HG02623 (cell line): ENCODE measurements around the gene SYNJ2.
A peak's percentile ranks its signal among the peaks of the same experiment; 100 is the strongest.
"Not testable (repeated sequence)": the region's sequence is repeated elsewhere in the genome, so short reads cannot be mapped to it uniquely, and the experiment has no call there.

ENCODE experiments used
- ATAC-seq: cut with Tn5 transposase; IDR thresholded peaks from one replicate; pipeline ENCODE4 v1.9.1; 2021; ENCODE audit warnings: moderate library complexity; ENCODE audit not compliant: unreplicated experiment

The SYNJ2 gene

DNA sequence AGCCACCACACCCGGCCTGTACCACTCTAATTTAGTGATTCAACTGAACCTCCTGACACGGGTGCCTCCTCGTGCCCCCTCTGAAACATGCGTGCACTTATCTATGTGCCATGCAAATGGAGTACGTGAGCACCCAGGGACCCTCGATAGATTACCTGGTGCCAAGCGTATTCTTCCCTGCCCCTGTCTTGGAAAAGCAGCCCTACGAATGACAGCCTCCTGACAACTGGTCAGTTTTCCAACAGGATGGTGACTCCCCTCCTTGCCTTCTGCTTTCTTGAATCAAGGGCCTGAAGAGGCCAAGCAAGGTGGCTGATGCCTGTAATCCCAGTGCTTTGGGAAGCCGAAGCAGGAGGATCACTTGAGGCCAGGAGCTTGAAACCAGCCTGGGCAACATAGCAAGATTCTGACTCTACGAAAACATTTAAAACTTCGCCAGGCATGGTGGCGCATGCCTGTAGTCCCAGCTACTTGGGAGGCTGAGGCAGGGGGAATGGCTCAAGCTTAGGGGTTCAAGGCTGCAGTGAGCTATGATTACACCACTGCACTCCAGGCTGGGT lies 25.4 kb upstream of the SYNJ2 start:
- ATAC-seq: no peak

DNA sequence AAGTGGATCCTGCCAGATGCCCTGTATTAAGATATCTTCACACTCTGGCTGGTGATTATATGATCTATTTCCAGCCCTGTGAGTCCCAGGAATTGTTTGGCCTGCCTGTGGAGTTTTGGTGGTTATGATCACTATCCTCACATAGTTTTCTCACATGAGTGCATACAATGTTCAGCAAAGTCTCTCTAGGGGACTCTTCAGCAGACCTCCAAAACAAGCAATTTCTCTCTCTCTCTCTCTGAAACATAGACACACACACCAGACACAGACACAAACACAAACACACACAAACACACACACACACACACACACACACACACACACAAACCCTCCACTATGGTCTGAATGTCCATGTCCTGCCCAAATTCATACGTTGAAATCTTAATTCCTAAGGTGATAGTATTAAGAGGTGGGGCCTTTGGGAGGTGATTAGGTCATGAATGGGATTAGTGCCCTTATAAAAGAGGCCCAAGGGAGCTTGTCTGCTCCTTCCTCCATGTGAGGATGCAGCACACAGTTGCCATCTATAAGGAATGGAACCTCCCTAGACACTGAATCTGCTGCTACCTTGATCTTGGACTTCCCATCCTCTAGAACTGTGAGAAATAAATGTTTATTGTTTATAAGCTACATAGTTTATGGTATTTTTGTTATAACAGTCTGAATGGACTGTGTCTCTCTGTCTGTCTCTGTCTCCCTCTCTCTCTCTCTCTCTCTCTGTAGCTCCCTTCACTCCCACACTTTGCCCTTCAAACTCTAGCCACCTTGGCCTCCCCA lies 22.0 kb upstream of the SYNJ2 start:
- no peak for ATAC-seq

DNA sequence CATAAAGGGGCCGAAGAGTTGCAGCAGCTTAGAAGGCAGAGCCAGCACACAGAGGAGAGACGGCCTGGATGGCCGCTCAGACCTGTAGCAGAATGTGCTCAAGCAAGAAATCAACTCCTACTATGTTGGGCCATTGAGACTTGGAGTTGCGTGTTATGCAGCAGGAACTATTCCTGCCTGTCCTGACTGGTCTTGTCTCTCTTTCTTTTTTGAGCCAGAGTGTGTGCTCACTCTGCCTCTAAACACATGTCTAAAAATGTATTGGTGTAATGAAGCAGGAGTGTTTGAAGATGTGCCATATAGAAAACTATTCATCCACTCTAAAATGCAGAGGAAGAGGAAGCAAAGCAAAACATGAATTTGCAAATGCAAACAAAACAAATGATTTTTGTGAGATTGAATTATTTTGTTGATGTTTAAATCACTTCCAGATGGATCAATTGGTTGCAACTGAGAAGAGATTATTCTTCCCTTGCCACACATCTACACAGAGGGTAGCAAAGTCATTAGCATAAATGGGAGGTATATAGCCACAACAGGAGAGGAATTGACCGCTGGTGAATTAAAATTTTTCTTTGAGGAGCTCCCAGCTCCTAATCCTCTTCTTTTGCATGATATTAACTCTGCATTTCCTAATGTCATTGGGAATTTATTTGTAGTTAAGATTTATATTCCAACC lies 20.4 kb upstream of the SYNJ2 start:
- ATAC-seq: no peak

DNA sequence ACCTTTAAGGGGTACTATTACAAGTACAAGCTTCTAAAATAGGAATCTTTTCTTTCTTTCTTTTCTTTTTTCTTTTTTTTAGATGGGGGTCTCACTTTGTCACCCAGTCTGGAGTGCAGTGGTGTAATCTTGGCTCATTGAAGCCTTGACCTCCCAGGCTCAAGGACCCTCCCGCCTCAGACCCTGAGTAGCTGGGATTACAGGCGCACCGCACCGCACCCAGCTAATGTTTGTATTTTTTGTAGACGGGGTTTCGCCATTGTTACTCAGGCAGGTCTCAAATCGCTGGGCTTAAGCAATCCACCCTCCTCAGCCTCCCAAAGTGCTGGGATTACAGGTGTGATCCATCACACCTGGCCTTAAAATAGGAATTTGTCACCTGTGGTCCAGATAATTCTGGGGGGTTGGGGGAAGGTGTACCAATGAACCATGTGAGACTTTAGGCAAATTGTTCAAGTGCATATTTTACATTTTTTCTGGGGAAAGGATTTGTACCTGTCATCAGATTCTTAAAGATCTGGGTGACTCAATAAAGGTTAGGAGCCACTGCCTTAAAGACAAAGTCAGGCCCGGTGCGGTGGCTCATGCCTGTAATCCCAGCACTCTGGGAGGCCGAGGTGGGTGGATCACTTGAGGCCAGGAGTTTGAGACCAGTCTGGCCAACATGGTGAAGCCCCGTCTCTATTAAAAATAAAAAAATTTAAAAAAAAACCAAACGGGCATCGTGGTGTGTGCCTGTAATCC lies 19.7 kb upstream of the SYNJ2 start:
- ATAC-seq: no peak

DNA sequence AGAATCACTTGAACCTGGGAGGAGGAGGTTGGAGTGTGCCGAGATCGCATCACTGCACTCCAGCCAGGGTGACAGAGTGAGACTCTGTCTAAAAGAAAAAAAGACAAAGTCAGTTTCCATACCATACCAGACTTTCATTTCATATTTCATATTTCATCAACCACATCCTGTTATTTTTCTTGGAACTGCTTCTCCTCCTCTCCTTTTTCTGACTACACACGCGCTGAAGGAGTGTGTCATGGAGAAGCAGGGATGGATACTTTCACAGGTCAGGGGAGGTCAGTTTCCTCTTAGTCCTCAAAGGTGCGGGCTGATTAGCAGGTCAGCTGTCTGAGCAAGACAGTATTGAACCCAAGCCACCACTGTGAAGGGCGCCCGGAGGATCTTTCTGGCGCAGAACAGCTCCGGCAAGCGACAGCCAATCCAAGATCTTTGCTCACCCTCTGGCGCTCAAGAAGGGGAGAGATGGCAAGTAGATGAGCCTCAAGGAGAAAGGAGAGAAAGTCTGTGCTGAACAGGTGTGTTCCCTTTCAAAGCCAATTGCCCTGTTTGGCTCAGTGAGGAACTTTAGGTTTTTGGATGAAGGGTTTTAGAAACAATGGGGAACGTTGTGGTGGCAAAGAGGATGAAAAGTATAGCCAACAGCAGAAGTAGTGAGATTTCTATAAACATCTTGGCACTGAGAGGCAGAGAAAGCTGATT lies 18.9 kb upstream of the SYNJ2 start:
- no peak for ATAC-seq

DNA sequence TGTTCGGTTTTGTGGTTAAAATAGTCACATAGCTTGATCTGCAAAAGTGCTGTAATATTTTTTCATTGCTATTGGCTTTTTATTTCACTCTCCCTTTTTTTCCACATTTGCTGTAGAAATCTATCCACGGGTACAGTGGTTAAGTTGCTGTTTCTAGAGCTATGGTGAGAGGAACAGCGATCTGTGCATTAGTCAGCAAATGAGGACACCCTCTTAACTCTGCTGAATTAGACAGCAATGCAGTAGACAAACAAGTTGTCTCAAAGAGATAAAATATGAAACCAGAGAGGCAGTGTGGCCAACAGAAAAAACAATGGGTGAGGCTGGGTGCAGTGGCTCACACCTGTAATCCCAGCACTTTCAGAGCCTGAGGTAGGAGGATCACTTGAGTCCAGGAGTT lies 17.6 kb upstream of the SYNJ2 start:
- no peak for ATAC-seq

DNA sequence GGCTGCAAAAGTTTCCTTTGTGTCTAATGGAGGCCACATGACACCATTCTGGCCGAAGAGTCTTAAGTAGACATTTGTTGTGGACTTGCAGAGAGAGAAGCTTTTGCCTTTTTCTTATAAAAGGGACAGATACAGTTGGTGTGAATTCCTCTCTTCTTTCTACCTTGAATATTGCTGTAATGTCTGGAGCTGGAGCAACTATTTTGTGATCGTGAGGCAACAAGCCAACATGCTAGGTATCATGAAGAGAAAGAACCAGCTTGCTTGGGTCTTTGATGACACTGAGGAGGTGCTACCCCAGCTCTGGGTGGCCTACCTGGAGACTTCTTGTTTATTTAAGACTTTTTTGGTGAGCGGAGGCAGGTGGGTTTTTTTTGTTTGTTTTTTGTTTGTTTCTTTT lies 16.3 kb upstream of the SYNJ2 start:
- no peak for ATAC-seq

DNA sequence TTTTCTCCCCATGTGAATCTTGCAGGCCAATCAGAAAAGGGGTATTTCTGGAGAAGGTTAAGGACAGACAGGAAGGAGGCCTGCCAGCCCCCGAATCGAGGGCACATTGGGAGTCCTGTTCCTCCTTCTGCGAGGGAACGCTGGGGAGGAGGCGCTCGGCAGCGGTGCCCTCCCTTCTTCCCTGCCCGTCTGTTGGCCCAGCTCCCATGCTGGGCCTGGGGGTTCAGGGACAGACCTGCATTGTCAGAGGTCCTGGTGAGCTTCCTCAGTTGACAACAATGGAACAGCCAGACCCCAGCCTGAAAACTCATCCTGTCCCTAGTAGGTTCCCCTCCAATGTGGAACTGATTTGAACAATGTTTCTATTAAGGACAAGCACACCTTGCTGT lies 15.1 kb upstream of the SYNJ2 start:
- no peak for ATAC-seq

DNA sequence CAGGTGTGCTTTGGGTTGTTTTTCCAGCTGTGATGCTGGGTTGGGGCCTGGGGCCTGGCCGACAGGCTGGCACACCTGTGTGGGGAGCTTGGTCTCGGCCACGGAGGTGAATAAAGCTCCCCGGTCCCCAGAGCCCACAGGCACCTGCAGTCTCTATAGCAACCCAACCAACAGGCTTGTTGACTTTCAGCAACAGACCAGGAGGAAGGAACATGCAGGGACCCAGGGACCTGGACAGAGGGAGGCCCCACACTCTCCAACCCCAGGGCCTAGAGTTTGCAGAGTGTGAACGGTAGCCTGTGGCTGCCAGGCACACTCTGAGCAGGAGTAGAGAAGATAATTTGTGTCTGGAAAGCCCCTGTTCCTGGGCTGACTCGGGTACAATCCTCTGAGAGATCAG lies 14.6 kb upstream of the SYNJ2 start:
- no peak for ATAC-seq

DNA sequence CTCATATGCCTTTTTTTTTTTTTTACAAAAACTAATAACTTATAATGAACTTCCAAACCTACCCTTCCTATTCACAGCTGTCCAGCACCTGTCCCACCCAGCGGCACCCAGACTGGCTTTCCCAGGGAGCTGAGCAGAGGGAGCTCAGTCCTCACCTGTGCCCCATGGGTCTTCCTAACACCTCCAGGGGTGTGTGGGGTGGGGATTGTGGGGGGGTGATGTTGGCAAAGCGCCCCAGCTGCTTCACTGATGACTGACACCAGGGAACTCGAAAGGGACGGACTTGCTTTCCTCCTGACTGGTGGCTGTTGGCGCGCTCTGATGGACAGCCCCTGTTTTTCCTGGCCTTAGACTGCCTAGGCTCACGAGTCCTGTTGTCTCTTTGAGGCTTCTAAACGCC lies 14.2 kb upstream of the SYNJ2 start:
- ATAC-seq: no peak

DNA sequence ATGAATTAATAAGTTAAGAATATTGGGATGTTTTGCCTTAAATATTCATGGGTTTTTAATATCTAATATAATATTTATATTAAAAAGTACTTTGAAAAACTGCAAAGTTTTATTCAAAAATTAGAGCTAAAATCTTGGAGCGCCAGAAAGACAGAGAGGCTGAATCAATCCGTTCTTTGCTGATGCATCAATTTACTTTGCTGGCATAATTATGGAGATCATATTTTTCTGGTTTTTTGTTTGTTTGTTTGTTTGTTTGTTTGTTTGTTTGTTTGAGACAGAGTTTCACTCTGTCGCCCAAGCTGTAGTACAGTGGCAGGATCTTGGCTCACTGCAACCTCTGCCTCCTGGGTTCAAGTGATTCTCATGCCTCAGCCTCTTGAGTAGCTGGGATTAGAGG lies 9.5 kb upstream of the SYNJ2 start:
- not testable (repeated sequence) for ATAC-seq

DNA sequence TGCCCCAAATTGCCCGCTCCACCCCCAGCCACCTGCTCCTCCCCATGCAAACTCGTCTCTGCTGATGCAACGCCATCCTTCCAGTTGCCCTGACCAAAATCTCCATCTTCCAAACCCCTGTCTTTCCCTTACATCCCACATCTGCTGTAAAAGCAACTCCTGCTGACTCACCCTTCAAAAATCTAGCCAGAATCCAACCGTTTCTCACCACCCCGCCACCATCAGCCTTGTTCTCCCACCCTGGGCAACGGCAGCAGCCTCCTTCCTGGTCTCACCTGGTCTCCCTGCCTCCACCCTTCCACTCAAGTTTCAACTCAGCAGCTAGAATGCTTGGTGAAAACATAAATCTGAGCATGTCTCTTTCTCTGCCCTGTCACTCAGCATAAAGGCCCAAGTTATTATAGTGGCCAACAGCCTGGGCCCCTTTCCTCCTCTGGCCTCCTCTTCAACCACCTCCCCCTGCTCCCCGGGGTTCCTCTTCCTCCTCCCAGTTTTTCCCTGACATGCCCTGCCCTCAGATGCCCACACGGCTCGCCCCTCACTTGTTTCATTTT lies 7.2 kb upstream of the SYNJ2 start:
- ATAC-seq: no peak

DNA sequence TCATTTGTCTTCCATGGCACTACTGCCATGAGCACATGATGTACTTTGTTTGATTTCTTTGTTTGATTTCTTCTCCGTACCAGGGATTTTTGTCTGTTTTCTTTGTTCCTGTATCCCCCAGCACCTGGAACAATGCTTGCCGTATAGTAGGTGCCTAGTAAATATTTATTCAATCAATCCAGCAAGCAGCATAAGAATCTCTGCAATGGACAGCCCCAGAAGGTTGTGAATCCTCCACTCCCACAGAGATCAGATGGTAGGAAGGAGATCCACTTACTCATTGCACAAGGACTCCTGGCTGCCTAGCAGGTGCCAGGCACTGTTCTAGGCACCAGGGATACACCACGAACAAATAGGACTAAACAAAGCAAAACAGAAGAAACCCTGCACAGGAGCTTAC lies 6.7 kb upstream of the SYNJ2 start:
- no peak for ATAC-seq

DNA sequence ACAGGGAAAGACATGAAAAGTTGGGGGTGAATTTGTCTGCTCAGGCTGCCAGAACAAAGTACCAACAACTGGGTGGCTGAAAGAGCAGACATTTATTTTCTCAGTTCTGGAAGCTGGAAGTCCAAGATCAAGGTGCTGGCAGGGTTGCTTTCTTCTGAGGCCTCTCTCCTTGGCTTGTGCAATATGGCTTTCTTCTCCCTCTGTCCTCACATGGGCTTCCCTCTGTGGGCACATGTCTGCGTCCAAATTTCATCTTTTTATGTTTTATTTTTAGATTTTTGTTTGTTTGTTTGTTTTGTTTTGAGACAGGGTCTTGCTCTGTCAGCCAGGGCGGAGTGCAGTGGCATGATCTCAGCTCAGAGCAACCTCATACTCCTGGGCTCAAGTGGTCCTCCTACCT lies 6.2 kb upstream of the SYNJ2 start:
- ATAC-seq: no peak

DNA sequence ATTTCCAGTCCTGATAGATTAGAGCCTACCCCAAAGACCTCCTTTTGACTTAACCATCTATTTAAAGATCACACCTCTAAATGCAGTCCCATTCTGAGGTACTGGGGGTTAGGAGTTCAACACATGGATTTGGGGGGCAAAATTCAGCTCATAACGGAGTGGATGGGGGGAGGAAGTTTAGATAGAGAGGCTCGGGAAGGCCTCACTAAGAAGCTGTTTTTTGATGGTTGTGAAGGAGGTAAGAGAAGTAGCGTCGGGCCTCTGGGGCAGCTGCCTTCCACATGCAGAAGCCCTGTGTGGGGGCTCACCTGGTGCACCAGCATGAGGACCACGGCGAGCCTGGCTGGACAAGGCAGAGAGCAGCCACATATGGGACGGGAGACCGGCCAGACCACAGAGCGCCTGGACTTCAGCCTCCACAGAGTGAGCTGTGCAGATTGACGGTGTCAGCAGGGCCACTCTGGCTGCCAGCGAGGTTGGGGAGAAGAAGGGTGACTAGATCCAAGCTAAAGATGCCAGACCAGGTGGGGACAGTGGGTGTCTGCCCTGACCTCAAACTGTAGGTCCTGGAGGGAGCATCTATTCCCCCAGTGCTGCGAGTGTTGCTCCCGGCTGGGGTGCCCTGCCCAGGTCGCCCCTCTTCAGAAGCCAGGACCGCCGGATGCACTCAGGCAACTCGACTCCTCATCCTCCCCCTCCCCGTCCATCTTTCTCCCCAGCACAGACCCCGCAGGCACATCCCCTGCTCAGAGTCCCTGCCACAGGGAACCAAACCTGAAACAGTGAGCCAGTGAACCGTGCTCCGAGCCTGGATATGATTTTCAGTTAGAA lies 5.1 kb upstream of the SYNJ2 start:
- no peak for ATAC-seq

DNA sequence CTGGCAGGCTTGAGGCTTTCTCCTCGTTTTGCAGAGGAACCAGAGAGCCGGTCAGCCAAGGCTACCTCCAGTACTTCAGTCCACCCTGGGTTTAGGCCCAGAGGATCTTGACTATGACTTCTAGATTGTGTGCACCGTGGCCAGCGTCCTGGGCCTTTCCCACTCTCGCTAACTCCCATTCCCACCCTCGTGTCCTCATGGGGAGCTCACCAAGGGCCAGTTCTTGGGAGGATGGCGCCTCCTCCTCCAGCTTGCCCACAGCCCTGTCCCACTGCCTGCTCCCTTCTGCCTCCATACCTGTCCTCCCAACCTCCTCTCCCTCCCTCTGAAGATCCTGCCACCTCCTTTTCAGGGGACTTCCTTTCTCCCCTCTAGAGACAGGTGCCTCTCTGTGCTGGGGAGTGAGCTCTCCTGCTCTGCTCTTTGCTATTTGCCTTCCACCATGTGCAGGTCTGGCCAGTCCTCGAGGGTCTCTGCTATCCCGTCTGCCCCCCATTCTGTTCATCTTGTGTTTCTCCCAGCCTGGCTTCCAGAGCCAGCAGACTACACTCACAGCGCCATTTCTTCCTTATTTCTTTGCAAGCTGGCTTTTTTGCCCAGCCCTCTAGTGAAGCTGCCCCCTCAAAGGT lies 4.4 kb upstream of the SYNJ2 start:
- no peak for ATAC-seq

DNA sequence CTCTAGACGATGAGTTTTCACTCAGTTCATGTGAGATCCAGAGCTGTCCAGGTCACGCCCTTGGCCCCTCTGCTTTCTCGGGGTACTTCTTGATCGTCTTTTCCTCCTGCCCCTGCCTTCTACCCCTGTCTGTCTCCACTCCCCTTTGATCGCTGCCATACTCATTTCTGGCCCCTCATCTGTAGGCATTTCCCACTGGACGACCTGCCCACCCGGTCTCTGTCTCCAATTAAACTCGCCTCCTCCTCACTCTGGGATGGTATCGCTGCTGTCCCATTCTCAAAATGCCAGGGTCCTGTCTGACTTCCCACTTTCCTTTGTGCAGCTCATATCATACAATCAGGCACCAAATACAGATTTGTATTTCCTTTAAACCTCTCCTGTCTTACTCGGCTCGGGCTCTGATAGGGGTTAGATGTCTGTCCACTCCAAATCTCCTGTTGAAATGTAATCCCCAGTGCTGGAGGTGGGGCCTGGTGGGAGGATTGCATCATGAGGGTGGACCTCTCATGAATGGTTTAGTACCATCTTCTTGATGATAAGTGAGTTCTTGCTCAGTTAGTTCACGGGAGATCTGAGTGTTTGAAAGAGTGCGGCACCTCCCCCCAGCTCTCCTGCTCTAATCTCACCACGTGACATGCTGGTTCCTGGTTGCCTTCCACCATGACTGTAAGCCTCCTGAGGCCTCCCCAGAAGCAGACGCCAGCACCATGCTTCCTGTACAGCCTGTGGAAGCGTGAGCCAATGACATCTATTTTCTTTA lies 3.5 kb upstream of the SYNJ2 start:
- ATAC-seq: no peak

DNA sequence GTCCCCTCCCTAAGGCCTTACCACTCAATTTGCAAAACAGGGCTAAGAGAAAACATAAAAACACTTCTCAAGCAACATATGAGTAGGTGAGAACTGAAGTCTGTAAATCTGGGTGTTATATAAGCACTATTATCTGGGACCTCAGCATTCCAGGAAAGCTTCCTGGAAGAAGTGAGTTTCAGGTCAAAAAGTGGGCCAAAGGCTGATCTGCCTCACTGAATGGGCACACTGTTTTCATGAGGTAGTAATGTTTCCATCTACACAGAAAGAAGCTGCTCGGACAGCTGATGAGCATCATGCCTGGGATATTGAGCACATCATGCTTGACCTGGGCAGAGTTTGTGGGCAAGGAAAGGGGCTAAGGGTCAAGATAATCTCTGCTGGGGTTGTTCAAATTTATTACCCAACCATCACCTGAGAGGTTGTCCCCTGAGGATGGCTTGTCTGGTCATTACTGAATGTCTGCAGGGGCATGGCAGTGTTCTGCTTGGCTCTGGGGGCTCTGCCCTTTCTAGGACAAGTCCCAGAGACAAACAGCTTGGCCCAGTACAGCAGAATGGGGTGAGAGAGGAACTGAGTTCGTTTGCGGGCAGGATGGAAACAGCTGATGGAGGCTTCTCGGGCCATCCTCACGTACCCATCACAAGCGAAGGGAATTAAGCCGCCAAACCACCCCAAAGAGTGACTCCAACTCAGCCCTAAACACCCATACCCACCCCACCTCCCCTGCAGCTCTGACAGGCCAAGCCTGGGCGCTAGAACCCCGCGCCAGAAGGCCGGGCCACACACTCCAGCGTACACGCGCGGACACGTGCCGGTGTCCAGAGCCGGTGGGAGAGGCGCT lies 1.2 kb upstream of the SYNJ2 start:
- peak; percentile 18 for ATAC-seq
